ENCODE measurements around the gene OR13J1.

DNA sequence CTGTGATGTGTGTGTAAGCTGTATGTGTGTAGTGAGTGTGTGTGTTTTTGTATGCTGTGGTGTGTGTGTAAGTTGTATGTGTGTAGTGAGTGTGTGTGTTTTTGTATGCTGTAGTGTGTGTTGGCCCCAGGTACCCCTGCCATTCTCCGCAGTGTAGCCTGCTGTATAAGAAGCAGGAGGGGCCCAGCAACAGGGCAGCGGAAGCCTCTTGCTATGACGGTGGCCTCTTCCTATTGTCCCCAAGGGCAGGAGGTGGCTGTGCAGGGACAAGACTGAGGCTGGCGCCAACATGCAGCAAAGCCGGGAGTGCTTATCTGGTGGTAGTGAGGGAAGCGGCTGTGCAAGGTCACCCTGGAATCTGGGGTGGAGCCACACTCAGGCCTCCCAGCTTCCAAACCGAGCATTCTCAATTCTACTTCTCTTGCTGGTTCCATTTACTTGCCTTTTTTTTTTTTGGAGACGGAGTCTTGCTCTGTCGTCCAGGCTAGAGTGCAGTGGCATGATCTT, 44.2 kb upstream of the OR13J1 start:
- TF ChIP-seq CTCF (IDR thresholded peaks at IDR 0.05) (no peak), POLR2A (IDR thresholded peaks at IDR 0.05) (peak in 1 of 2 donors; percentile 62)
